Retinal pigment epithelial cell (primary cell): ENCODE measurements around the gene PYY.
"Not testable (repeated sequence)": the region's sequence is repeated elsewhere in the genome, so short reads cannot be mapped to it uniquely, and the experiment has no call there.

Source experiments
- DNase-seq: peaks from one replicate; pipeline ENCODE4 v3.0.0-alpha.2; 2010; ENCODE audit warnings: low read depth
- H3K4me3 ChIP-seq: 2 replicates; pipeline ENCODE4 v1.5.1; 2011; ENCODE audit warnings: mild to moderate bottlenecking, low read length, control low read depth, moderate library complexity
- TF ChIP-seq, protein P1 (sequence below): conservative IDR thresholded peaks from 2 replicates; pipeline ENCODE4 v1.5.1; 2011; ENCODE audit warnings: low read depth, low read length, control low read depth, inconsistent platforms

PYY gene

GRCh38 chr17:43945074-43945829 is 8.5 kb downstream of the PYY start:
- no peak overlapping the region for H3K4me3 ChIP-seq
- DNase-seq: no peak
- TF ChIP-seq, protein P1, sequence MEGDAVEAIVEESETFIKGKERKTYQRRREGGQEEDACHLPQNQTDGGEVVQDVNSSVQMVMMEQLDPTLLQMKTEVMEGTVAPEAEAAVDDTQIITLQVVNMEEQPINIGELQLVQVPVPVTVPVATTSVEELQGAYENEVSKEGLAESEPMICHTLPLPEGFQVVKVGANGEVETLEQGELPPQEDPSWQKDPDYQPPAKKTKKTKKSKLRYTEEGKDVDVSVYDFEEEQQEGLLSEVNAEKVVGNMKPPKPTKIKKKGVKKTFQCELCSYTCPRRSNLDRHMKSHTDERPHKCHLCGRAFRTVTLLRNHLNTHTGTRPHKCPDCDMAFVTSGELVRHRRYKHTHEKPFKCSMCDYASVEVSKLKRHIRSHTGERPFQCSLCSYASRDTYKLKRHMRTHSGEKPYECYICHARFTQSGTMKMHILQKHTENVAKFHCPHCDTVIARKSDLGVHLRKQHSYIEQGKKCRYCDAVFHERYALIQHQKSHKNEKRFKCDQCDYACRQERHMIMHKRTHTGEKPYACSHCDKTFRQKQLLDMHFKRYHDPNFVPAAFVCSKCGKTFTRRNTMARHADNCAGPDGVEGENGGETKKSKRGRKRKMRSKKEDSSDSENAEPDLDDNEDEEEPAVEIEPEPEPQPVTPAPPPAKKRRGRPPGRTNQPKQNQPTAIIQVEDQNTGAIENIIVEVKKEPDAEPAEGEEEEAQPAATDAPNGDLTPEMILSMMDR: no peak

GRCh38 chr17:43942051-43942685 is 11.6 kb downstream of the PYY start, which contains the start of gene PPY:
PPY (minus strand) TSS chr17:43942476; CDS start chr17:43941654, 822 bp downstream.
- TF ChIP-seq, protein P1: no peak
- DNase-seq: no peak
- H3K4me3 ChIP-seq: no peak within 1 kb of the TSS

GRCh38 chr17:43940630-43941029 is 13.1 kb downstream of the PYY start:
- TF ChIP-seq, protein P1: peak; percentile 88
- H3K4me3 ChIP-seq: no peak overlapping the region
- no peak for DNase-seq

DNA sequence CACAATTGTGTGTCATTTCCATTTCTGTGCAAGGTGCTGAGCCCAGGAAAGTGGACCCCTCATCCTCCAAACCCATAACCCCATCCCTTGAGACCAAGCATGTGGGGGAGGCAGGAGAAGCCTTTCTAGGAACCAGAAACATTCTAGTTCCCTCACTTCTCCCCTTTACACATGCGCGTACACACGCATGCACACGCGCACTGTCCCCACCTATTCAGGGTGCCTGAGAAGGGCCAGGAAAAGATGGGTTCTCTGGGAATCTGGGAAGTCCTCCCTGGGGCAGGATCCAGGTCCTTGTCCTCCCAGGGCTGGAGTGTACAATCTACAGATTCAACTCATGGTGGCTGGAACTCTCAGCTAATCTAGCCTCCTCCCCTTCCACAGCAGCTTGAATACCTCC is 13.9 kb downstream of the PYY start:
- no peak overlapping the region for H3K4me3 ChIP-seq
- no peak for DNase-seq
- TF ChIP-seq, protein P1: no peak

- not testable (repeated sequence) for DNase-seq
These were observed 14.3 kb downstream of the PYY start for GRCh38 chr17:43939452-43939851.

GRCh38 chr17:43938838-43939182 is 14.9 kb downstream of the PYY start:
- no peak overlapping the region for H3K4me3 ChIP-seq
- no peak for DNase-seq
- TF ChIP-seq, protein P1: no peak

More at GRCh38 chr17:43939452-43939851, 14.3 kb downstream of the PYY start:
- H3K4me3 ChIP-seq: not testable (repeated sequence)

DNA sequence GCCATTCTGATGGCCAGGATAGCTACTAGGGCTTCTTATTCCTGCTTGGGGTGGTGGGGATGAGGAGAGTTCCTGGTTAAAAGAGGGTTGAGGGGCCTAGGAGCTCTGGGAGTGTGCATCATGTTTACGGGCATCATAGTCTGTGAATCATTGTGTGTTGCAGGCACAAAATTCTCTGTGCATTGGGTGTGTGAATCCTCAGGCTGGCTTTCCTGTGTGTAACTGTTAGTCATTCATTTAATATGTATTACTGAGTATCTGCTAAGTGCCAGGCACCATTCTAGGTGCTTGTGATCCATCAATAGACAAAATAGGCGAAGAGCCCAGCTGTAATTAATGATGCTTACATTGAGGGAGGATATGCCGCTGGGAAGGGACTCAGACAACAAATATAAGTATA is 17.3 kb downstream of the PYY start:
- TF ChIP-seq, protein P1: no peak
- no peak for DNase-seq
- H3K4me3 ChIP-seq: no peak overlapping the region
